GM12878 (cell line): Measurements from ENCODE around the gene FLII. TPM values are rescaled to one million over a fixed set of nuclear protein-coding genes. Genes with fewer than 3 reads are reported as not detected.

Experiments used
- ATAC-seq: fragments of 200-7000 bp; cut with Tn5 transposase; 3 replicates; pipeline ENCODE4 v1.9.1; 2020; ENCODE audit warnings: mild to moderate bottlenecking, moderate library complexity
- BruUV-seq: library from RNA; stranded (reverse); fragments of 400-500 nt; replicated peaks from 2 replicates; lab custom pipeline; 2021; lab: Mats Ljungman, UMichigan
- CTCF ChIA-PET: fragments of 300-600 bp; sonication (Branson Sonifier 250); formaldehyde crosslinking; extraction: SDS; loops from one replicate; lab custom pipeline; 2021; ENCODE audit warnings: inconsistent platforms; lab: Yijun Ruan, JAX
- POLR2A ChIA-PET: fragments of 350-600 bp; formaldehyde crosslinking; extraction: SDS; loops from one replicate; lab custom pipeline; 2021; ENCODE audit warnings: inconsistent platforms; lab: Charles Lee
- RAD21 ChIA-PET: fragments of 300-600 bp; sonication (Branson Sonifier 250); formaldehyde crosslinking; loops from one replicate; lab custom pipeline; 2023; ENCODE audit warnings: antibody characterized with exemption; ENCODE audit not compliant: unreplicated experiment; lab: Charles Lee
- SMC1A ChIA-PET: fragments of 300-600 bp; sonication (Branson Sonifier 250); formaldehyde crosslinking; loops from one replicate; lab custom pipeline; 2023; ENCODE audit not compliant: unreplicated experiment, uncharacterized antibody; lab: Charles Lee
- DNase-seq: peaks from one replicate; pipeline ENCODE4 v3.0.0-alpha.2; 2011; ENCODE audit warnings: low read depth, low spot score
- FAIRE-seq: peaks from 3 replicates; lab custom pipeline; 2011; peaks lifted over from hg19 to GRCh38; lab: Jason Lieb, UNC
- H2AFZ ChIP-seq: 2 replicates; pipeline ENCODE4 v1.6.0; 2011; ENCODE audit warnings: low read depth, low read length, control low read depth; ENCODE audit not compliant: control insufficient read depth
- H3K27ac ChIP-seq: 2 replicates; pipeline ENCODE4 v1.5.1; 2011; ENCODE audit warnings: control low read depth; ENCODE audit not compliant: control insufficient read depth, insufficient read depth
- H3K27me3 ChIP-seq, 2 experiments: replicated peaks in 1 of 2; 2 replicates each; pipeline versions ENCODE4 v1.6.0 to v1.6.1; 2011; ENCODE audit warnings: low read length in 1 of 2; ENCODE audit not compliant: control insufficient read depth in 2 of 2, insufficient read depth in 2 of 2
- H3K36me3 ChIP-seq, 2 experiments: 2 replicates each; pipeline ENCODE4 v1.5.1; 2011; ENCODE audit warnings: low read length in 1 of 2; ENCODE audit not compliant: control insufficient read depth in 2 of 2, insufficient read depth in 2 of 2
- H3K4me1 ChIP-seq: 2 replicates; pipeline ENCODE4 v1.6.1; 2011; ENCODE audit warnings: mild to moderate bottlenecking, low read length, moderate library complexity, mixed read lengths; ENCODE audit not compliant: control insufficient read depth, insufficient read depth
- H3K4me2 ChIP-seq: 2 replicates; pipeline ENCODE4 v1.6.0; 2011; ENCODE audit warnings: control low read depth; ENCODE audit not compliant: control insufficient read depth, insufficient read depth
- H3K4me3 ChIP-seq: fragments of 200-600 bp; sonication (generic); 2 replicates; pipeline ENCODE4 v1.5.1; 2016
- H3K79me2 ChIP-seq: 2 replicates; pipeline ENCODE4 v1.6.0; 2011; ENCODE audit warnings: low read length; ENCODE audit not compliant: control insufficient read depth, insufficient read depth
- H3K9ac ChIP-seq: 2 replicates; pipeline ENCODE4 v1.8.0; 2011; ENCODE audit warnings: low read length, control low read depth, mixed read lengths; ENCODE audit not compliant: control insufficient read depth, insufficient read depth
- H3K9me3 ChIP-seq: replicated peaks from 3 replicates; pipeline ENCODE4 v1.5.1; 2011; ENCODE audit warnings: mild to moderate bottlenecking, low read length; ENCODE audit not compliant: control insufficient read depth, insufficient read depth
- H4K20me1 ChIP-seq: 2 replicates; pipeline ENCODE4 v1.6.0; 2011; ENCODE audit not compliant: control insufficient read depth, insufficient read depth
- ATF7 ChIP-seq: fragments of 450-650 bp; IDR thresholded peaks from 2 replicates; pipeline ENCODE4 v1.6.1; 2016; ENCODE audit warnings: low read depth, mild to moderate bottlenecking
- CBX5 ChIP-seq: sonication (generic); IDR thresholded peaks from 2 replicates; pipeline ENCODE4 v1.6.1; 2016; ENCODE audit warnings: low read depth, moderate library complexity, mild to moderate bottlenecking, inconsistent platforms
- FOS ChIP-seq: IDR thresholded peaks from 3 replicates; pipeline ENCODE4 v1.6.1; 2011; ENCODE audit warnings: borderline replicate concordance; ENCODE audit not compliant: insufficient read length; ENCODE audit errors: extremely low read depth
- FOXM1 ChIP-seq: IDR thresholded peaks from 2 replicates; pipeline ENCODE4 v1.6.1; 2012; ENCODE audit warnings: low read depth, mild to moderate bottlenecking, inconsistent platforms, low read length, moderate library complexity
- NFXL1 ChIP-seq: fragments of 450-650 bp; IDR thresholded peaks from 2 replicates; pipeline ENCODE4 v1.6.1; 2017; ENCODE audit warnings: antibody characterized with exemption, mild to moderate bottlenecking, borderline replicate concordance
- NFYA ChIP-seq: IDR thresholded peaks from 2 replicates; pipeline ENCODE4 v1.6.1; 2011; ENCODE audit warnings: low read depth, mild to moderate bottlenecking, low read length, improper control_type of control experiment, borderline replicate concordance
- TCF3 ChIP-seq: IDR thresholded peaks from 2 replicates; pipeline ENCODE4 v1.6.1; 2012; ENCODE audit warnings: low read depth, mild to moderate bottlenecking, low read length, borderline replicate concordance; ENCODE audit not compliant: insufficient read depth
- TCF7 ChIP-seq: IDR thresholded peaks from 2 replicates; pipeline ENCODE4 v1.6.1; 2014; ENCODE audit warnings: antibody characterized with exemption, borderline replicate concordance
- WGBS: methylation state at CpG from one replicate; pipeline ENCODE4 v1.1.6; 2016; ENCODE audit warnings: low lambda C conversion rate; ENCODE audit not compliant: insufficient replicate concordance, insufficient coverage; ENCODE audit errors: missing lambda C conversion rate; 5-methylcytosine and 5-hydroxymethylcytosine counted together
- in situ Hi-C: fragments of 300-500 bp; cut with MboI; formaldehyde crosslinking; loops from 9 replicates; pipeline ENCODE4 v1.14.3; 2018; ENCODE audit warnings: mixed read lengths
- intact Hi-C: fragments of 100-400 bp; cut with micrococcal nuclease; formaldehyde crosslinking; loops from one replicate; pipeline ENCODE4 v1.14.2; 2022; ENCODE audit not compliant: unreplicated experiment
- polyA plus RNA-seq, 11 experiments: library from polyadenylated mRNA; depleted of rRNA in 4 of 11; unstranded in 6 of 11; stranded (reverse) in 5 of 11; fragments of >200 nt; fragmentation: Nextera tagmentation in 4 of 11; fragmentation: Illumina TruSeq in 1 of 11; extraction: Ambion mirVana in 4 of 11; extraction: Trizol in 1 of 11; gene quantifications; 1 replicate in 1 of 11; 2 replicates in 10 of 11; pipeline versions ENCODE4 v1.2.1 to v1.2.3, GENCODE V29; 2011 to 2016; ENCODE audit warnings: inconsistent platforms in 2 of 11, missing spikeins in 2 of 11, low read depth in 1 of 11
- total RNA-seq, 4 experiments: library from RNA; depleted of rRNA in 3 of 4; stranded (reverse); fragments of >200 nt in 3 of 4; fragmentation: Illumina TruSeq in 1 of 4; extraction: Trizol in 1 of 4; gene quantifications; 2 replicates each; pipeline versions ENCODE4 v1.2.1 to v1.2.3, GENCODE V29; 2013 to 2021
- TF ChIP-seq, protein P1 (sequence below): fragments of 450-650 bp; IDR thresholded peaks from 2 replicates; pipeline ENCODE4 v1.6.1; 2018; ENCODE audit warnings: borderline replicate concordance, mild to moderate bottlenecking; ENCODE audit not compliant: partially characterized antibody
- TF ChIP-seq, protein P2 (sequence below): IDR thresholded peaks from 2 replicates; pipeline ENCODE4 v1.6.1; 2012; ENCODE audit warnings: low read depth, low read length, improper control_type of control experiment

FLII gene
- total and polyA plus RNA-seq, 10 of the 15 experiments (the other 5 are each of a cell fraction or from before 2014, with no cell fraction given): 22.2 to 200 (median 121) TPM

DNA sequence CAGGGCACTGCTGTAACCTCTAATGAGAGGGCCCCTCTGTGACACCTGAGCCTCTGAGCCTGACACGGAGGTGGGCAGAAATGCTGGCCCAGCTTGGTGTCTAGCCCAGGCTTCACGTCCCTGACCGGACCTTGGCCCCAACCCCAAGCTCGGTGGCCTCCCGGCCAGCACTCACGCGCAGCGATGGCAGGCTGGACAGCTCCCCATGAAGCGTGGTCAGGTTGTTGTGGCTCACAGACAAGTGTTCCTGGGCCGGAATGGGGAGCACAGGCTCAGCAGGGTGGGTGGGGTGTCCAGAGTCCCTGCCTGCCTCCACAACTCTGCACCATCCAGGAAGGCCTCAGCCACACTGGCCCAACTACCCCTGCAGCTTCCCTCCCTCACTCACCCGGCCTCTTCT lies 2.2 kb downstream of the FLII start:
- H3K9me3 ChIP-seq: no peaks in the 10 kb centered on the region
- WGBS: 97% methylated on average over 11 of the region's 11 CpGs
- H3K4me2 ChIP-seq: no peak overlapping the region
- BruUV-seq: no TSS peak
- ChIA-PET CTCF (interaction anchor here (1.4 to 1.5 kb wide), 2 partner anchors 9 kb away, joined by 3 to 6 read pairs; no protein-coding TSS in a partner anchor), POLR2A (no interaction called here)
- H3K27ac ChIP-seq: no peak overlapping the region
- FAIRE-seq: no peak
- DNase-seq: no peak
- TF ChIP-seq FOS (no peak), NFXL1 (no peak), ATF7 (no peak), FOXM1 (no peak), TCF7 (no peak), CBX5 (no peak), TCF3 (no peak), NFYA (no peak)
- TF ChIP-seq, protein P1, sequence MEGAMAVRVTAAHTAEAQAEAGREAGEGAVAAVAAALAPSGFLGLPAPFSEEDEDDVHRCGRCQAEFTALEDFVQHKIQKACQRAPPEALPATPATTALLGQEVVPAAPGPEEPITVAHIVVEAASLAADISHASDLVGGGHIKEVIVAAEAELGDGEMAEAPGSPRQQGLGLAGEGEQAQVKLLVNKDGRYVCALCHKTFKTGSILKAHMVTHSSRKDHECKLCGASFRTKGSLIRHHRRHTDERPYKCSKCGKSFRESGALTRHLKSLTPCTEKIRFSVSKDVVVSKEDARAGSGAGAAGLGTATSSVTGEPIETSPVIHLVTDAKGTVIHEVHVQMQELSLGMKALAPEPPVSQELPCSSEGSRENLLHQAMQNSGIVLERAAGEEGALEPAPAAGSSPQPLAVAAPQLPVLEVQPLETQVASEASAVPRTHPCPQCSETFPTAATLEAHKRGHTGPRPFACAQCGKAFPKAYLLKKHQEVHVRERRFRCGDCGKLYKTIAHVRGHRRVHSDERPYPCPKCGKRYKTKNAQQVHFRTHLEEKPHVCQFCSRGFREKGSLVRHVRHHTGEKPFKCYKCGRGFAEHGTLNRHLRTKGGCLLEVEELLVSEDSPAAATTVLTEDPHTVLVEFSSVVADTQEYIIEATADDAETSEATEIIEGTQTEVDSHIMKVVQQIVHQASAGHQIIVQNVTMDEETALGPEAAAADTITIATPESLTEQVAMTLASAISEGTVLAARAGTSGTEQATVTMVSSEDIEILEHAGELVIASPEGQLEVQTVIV: no peak
- TF ChIP-seq, protein P2, sequence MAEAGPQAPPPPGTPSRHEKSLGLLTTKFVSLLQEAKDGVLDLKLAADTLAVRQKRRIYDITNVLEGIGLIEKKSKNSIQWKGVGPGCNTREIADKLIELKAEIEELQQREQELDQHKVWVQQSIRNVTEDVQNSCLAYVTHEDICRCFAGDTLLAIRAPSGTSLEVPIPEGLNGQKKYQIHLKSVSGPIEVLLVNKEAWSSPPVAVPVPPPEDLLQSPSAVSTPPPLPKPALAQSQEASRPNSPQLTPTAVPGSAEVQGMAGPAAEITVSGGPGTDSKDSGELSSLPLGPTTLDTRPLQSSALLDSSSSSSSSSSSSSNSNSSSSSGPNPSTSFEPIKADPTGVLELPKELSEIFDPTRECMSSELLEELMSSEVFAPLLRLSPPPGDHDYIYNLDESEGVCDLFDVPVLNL: no peak
- TF ChIP-seq, all 136 proteins: peak for 0
- RAD21 ChIA-PET: no interaction called here
- Histone ChIP-seq H3K36me3 (peaks cover 11 to 18% of the 10 kb centered on the region in 2 experiments; a peak in 3 of 4 replicates), H3K9ac (no peak overlapping the region), H3K27me3 (no peaks in the 10 kb centered on the region), H2AFZ (no peak overlapping the region), H3K79me2 (peaks cover 14% of the 10 kb centered on the region), H3K4me1 (peaks cover 13% of the 10 kb centered on the region), H4K20me1 (no peaks in the 10 kb centered on the region), H3K4me3 (no peak overlapping the region)
- in situ Hi-C loops: no loop called here
- intact Hi-C loops: no loop called here
- no peak for ATAC-seq
- SMC1A ChIA-PET: no interaction called here
